GM21717 (cell line): ENCODE data around the gene NDUFS6.

Experiments used
- ATAC-seq: cut with Tn5 transposase; IDR thresholded peaks from one replicate; pipeline ENCODE4 v1.9.1; 2021; ENCODE audit warnings: mild to moderate bottlenecking, moderate library complexity; ENCODE audit not compliant: unreplicated experiment

The NDUFS6 gene

DNA sequence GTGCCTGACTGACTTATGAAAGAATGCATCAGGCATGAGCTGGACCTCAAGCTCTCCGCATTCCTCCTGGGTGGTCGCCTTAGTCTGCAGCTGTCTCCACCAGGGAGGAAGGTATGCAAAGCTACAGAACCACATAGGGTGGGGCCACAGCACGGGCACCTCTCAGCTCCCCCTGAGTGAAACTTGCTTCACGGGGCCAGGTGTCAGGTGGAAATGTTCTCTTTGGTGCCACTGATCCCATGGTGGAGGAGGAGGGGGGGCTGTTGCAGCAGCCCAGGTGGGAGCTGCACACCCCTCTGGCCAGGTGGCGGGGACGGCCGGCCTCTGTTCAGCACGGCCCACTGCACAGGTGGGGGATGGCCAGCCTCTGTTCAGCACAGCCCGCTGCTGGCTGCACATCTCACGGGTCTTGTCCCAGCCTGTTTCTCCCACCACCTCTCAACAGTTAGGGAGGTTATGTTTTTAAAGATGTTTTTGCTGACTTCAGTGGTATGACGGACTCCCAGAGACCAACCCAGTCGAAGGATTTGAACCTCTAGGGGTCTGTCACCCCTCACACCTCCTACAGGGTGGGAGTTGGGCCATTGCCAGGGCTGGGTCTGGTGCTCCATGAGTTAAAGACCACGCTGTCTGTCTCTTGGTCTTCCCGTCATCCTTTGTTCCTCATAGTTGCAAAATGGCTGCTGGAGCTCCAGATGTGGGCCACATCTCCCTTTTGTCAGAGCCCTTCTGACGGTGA is 35.9 kb upstream of the NDUFS6 start:
- ATAC-seq: peak; percentile 87

DNA sequence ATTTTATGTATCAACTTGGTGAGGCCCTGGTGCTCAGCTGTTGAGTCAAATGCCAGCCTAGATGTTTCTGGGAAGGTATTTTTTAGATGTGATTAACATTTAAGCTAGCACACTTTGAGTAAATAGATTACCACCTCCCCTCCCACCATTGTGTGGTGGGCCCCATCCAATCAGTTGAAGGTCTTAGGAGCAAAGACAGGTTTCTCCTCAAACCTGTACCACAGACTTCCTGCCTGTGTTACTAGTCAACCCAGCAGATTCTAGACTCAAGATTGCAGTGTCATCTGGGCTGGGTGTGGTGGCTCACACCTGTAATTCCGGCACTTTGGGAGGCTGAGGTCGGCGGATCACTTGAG is 35.3 kb upstream of the NDUFS6 start:
- no peak for ATAC-seq

GRCh38 chr5:1767524-1768282 is 33.5 kb upstream of the NDUFS6 start:
- no peak for ATAC-seq

DNA sequence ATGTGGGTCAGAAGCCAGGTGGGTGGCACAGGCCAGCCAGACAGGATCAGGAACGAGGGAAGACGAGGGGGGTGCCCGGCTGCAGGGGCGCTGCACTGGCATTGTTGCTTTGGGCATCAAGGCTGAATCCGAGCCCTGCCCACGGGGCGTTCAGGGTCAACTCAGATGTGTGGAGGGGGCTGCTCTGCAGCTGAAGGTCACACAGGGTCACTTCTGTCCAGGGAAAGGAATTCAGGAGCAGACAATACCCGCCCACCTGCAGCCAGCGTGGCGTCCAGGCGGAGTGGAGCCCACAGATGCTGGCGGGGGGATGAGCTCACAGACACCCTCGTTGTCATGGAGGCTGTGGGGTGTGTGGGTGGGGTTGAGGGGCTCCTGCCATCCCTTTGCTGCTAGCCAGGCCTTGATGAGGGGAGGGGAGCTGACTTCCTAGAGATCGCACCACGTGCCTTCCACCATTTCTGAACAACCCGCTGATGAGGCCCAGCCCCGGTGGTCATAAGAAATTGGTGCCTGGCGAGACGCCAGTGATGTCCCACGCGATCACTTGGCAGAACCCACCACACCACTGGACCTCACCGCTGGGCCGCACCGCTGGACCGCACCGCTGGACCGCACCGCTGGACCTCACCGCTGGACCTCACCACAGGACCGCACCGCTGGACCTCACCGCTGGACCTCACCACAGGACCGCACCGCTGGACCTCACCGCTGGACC is 32.8 kb upstream of the NDUFS6 start:
- ATAC-seq: no peak

- ATAC-seq: no peak
These were observed 32.1 kb upstream of the NDUFS6 start for GRCh38 chr5:1769017-1769640.

GRCh38 chr5:1769752-1770442 is 31.3 kb upstream of the NDUFS6 start:
- no peak for ATAC-seq

GRCh38 chr5:1770443-1770802 is 30.8 kb upstream of the NDUFS6 start:
- ATAC-seq: no peak

DNA sequence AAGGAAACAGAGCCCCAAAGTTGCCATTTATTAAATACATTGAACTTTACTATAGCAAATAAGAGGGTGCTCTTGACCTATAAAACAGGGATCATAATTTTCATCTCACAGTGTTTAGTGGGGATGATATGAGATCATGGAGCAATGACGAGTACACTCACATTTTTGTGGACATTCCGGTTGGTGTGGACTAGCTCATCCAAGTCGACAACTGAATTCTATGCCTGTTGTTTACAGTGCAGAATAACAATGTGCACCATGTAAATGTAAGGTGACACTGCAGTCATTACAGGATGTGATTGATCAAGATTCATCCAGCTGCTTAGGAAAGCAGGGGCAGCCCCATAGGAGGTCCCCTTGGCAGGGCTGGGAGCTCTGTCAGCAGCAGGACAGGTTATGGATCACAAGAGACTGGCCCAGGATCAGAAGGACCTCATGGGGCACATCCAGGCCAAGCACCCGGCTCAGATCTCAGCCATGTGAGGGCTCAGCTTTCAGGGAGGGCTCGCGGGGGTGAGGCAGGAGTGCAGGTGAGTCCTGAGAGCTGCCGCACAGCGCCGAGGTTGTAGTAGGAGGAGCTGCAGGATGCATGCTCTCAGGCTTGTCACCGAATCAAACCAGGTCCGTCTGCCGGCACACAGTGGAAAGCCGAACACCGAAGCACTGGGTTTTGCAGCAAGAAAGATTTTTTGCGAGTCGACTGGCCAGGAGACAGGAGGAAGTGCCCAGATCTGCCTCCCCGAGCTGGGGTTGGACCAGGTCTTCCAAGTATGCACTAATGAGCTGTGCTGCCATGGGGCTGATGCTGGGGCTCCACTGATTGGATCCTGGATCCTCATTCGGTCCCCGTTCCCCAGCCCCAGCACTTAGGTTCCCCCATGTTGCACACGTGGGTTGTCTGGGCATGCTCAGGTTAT is 29.8 kb upstream of the NDUFS6 start:
- ATAC-seq: no peak

- ATAC-seq: no peak
These were observed 28.6 kb upstream of the NDUFS6 start for GRCh38 chr5:1772634-1773033.

DNA sequence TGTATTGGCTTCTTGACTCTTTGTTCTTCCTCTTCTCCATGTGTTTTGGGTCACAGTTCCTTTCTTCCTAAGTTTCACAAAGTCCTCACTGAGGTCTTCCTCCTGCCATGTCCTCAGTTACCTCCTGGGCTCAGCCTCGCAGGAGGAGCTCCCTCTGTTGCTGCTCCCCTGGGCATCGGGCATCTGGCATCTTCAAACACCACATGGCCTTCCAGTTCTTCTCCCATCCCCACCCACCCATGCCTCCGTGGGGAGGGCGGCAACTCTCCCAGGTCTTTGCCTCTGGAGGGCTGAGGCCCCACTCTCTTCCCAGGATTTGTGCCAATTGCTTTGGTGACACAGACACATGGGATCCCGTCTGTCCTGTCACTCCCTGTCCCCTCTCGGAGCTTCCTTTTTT is 24.4 kb upstream of the NDUFS6 start:
- ATAC-seq: no peak

DNA sequence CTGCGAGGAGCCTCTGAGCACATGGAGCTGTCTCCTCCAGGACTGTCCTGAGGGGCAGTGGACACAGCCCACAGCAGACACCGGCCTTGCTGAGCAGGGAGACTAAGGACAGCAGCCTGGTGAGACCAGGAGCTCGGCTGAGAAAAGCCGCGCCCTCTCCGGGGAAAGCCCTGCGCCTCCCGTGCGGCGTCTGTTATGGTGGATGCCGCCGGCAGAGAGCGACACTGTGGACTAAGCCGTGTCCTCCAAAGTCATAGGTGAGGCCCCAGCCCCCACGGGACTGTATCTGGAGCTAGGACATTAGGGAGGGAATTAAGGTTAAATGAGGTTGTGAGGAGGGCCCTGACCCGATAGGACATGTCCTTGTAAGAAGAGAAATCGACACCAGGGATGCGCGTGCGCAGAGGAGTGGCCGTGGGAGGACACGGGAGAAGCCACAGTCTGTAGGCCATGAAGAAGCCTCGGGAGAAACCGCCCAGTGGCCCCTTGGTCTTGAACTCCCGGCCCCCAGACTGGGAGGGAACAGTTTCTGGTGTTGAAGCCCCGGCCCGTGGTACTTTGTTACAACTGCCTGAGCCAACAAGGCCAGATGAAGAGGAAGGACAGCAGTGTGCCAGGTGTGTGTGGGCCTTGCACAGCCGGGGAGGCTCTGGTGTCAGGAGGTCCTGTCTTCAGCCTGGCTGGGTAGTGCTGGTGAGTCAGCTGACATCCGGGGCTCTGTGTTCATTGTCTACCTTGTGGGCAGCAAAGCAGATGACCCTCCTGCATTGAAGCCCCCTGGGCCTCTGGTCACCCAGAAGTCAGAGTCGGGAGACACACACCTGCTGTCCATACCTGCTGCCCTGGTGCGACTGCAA is 23.7 kb upstream of the NDUFS6 start:
- no peak for ATAC-seq

DNA sequence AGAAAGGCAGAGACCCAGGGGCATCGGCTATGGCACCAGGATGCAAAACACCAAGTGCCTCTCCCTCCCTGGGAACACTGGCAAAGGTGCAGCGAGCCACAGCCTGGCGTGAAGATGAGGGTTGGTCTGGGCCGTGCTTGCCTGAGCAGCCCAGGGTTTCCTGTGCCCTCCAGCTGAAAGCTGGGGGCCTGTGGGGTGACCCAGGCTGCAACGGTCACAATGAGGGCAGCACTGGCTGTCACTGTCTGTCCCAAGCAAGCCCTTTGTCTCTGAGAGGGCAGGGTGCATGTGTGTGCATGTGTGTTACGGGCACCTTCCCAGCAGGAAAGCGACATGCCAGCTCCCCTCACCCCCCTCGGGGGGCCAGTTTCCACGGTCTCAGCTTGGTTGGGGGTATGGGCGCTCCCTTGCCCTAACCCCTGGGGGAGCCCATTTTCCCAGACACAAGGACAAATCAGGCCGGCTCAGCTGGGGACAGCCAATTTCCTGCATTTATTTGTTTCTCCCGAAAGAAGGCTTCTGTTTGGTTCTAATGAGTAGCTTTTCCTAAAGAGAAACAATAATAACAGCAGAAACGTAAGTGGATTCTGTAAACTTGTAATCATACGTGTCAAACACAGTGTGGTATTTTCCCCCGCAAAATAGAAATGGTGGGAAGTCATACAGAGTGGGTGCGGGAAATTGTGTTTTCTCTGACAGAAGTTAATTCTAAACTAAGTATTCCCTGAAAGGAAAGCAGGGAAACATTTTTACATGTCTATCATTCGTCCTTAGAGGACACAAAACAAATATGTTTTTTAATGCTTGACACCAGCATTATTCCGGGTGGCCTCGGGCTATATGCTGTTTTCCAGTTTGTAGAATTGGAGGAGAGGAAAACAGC is 22.8 kb upstream of the NDUFS6 start:
- ATAC-seq: no peak

DNA sequence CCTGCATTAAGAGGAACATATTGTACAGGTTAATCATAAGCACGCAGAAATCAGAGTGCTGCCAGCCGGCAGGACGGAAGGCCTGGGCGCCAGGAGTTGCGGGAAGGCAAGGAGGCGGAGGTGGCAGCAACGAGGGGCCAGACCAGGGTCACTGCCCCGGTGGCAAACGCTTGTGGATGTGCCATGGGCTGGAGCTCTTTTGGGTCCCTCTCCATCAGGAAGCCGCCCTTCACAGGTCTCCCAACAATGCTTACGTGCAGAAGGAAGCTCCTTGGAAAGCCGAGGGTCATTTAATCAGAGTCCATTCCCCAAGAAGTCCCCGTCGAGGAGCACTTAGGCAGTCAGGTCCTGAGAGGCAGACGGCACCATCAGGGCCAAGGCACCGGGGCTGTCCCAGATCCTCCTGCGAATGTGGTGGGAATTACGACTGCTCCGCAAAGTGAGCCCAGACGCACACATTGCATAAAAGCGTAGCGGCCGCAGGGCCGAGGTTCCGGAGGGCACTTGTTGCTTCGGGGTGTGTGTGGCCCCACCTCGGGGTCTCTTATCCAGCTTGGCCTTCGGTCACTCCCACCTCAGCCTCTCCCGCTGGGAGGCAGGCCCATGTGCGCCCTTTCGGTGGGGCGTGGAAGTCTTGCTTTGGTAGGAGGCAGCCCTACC is 22.1 kb upstream of the NDUFS6 start:
- no peak for ATAC-seq

DNA sequence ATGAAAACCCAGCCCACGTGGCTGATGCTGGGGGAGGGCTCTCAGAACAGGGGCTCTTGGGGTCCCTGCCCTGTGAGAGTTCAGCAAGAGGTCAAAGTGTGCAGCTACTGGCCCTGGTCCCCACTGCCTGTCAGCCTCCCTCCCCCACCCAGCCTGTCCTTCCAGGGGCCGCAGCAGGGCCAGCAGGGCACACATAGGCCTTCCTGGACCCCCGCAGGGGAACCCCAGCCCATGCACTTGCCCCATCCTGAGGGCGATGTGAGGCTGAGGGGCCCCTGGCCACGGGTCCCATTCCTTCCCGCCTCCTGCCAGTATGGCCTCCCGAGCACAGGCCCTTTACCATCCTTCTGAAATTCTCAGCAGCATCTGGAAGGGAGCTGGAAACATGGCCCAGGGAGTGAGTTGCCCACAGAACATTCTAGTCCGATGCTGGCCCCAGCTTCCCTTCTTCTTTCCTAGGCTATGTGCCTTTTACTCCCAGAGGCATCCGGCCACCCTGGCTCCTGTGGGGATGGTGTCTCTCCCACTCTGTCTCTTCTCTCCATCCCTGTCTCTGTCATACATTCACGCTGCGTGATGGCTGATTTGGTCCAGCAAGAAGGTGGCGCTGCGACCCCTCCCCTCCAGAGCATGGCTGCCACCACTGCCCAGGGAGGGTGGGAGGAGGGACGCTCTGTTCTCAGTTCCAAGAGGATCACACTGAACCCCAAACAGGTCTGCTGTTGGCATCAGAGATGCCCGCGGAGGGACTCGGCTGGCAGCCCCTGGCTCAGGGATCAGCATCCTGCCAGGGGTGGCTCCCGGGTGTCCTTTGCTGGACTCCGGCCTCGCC is 21.2 kb upstream of the NDUFS6 start:
- no peak for ATAC-seq

DNA sequence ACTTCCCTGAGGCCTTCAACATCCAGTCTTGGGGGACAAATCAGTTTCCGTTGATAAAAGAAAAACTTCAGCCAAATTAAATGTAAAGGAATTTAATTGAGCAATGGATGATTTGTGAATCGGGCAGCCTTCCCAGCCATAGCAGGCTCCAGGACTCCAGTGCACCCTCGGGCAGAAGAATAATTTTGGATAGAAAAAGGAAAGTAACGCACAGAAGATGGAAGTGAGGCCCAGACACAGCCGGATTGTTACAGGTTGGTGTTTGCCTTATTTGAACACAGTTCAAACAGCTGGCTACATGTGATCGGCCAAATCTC is 20.6 kb upstream of the NDUFS6 start:
- ATAC-seq: no peak

GRCh38 chr5:1781107-1781506 is 20.1 kb upstream of the NDUFS6 start:
- ATAC-seq: no peak
